ENCODE results near the gene PLCH1.

Gene PLCH1

GRCh38 chr3:155372281-155372680, 372.6 kb downstream of the PLCH1 start:
- in situ Hi-C loops (cut with HindIII; ENCODE audit: low pct_ligation_motif_present, low sequenced_read_pairs) = no loop called here
- Histone ChIP-seq H3K27ac (no peak overlapping the region), H3K27me3 (replicated peaks) (no peaks in the 10 kb centered on the region), H3K4me3 (ENCODE audit: low read depth, low read length) (no peak overlapping the region), H3K36me3 (replicated peaks) (no peaks in the 10 kb centered on the region)
- no peak for TF ChIP-seq CTCF (IDR thresholded peaks at IDR 0.05; ENCODE audit: low read depth, low read length, missing control alignments)
- no peak for DNase-seq

GRCh38 chr3:155370764-155371503, 373.9 kb downstream of the PLCH1 start:
- DNase-seq = no peak
- Histone ChIP-seq H3K27me3 (replicated peaks) (no peaks in the 10 kb centered on the region), H3K27ac (no peak overlapping the region), H3K4me3 (ENCODE audit: low read depth, low read length) (no peak overlapping the region), H3K36me3 (replicated peaks) (no peaks in the 10 kb centered on the region)
- TF ChIP-seq CTCF (IDR thresholded peaks at IDR 0.05; ENCODE audit: low read depth, low read length, missing control alignments) = no peak
- in situ Hi-C loops (cut with HindIII; ENCODE audit: low pct_ligation_motif_present, low sequenced_read_pairs) = no loop called here

GRCh38 chr3:155370198-155370597, 374.7 kb downstream of the PLCH1 start:
- TF ChIP-seq CTCF (IDR thresholded peaks at IDR 0.05; ENCODE audit: low read depth, low read length, missing control alignments) = no peak
- in situ Hi-C loops (cut with HindIII; ENCODE audit: low pct_ligation_motif_present, low sequenced_read_pairs) = no loop called here
- no peak for DNase-seq

GRCh38 chr3:155369735-155370134, 375.1 kb downstream of the PLCH1 start:
- in situ Hi-C loops (cut with HindIII; ENCODE audit: low pct_ligation_motif_present, low sequenced_read_pairs) = no loop called here
- H3K36me3 ChIP-seq (replicated peaks) = no peaks in the 10 kb centered on the region
- no peaks in the 10 kb centered on the region for H3K27me3 ChIP-seq (replicated peaks)
- TF ChIP-seq CTCF (IDR thresholded peaks at IDR 0.05; ENCODE audit: low read depth, low read length, missing control alignments) = no peak
- no peak overlapping the region for H3K4me3 ChIP-seq (ENCODE audit: low read depth, low read length)
- DNase-seq = no peak
- no peak overlapping the region for H3K27ac ChIP-seq

More at GRCh38 chr3:155370198-155370597, 374.7 kb downstream of the PLCH1 start:
- Histone ChIP-seq H3K36me3 (replicated peaks) (no peaks in the 10 kb centered on the region), H3K4me3 (ENCODE audit: low read depth, low read length) (no peak overlapping the region), H3K27me3 (replicated peaks) (no peaks in the 10 kb centered on the region), H3K27ac (no peak overlapping the region)

- Histone ChIP-seq H3K27me3 (replicated peaks) (no peaks in the 10 kb centered on the region), H3K36me3 (replicated peaks) (no peaks in the 10 kb centered on the region), H3K27ac (no peak overlapping the region), H3K4me3 (ENCODE audit: low read depth, low read length) (no peak overlapping the region)
- in situ Hi-C loops (cut with HindIII; ENCODE audit: low pct_ligation_motif_present, low sequenced_read_pairs) = no loop called here
- no peak for DNase-seq
- TF ChIP-seq CTCF (IDR thresholded peaks at IDR 0.05; ENCODE audit: low read depth, low read length, missing control alignments) = no peak
These were observed 375.6 kb downstream of the PLCH1 start for GRCh38 chr3:155369244-155369643.

- TF ChIP-seq CTCF (IDR thresholded peaks at IDR 0.05; ENCODE audit: low read depth, low read length, missing control alignments) = no peak
These were observed 376.1 kb downstream of the PLCH1 start for GRCh38 chr3:155368786-155369185.

More at GRCh38 chr3:155368786-155369185, 376.1 kb downstream of the PLCH1 start:
- in situ Hi-C loops (cut with HindIII; ENCODE audit: low pct_ligation_motif_present, low sequenced_read_pairs) = no loop called here
- no peak for DNase-seq
- no peak overlapping the region for H3K4me3 ChIP-seq (ENCODE audit: low read depth, low read length)
- H3K36me3 ChIP-seq (replicated peaks) = no peaks in the 10 kb centered on the region
- H3K27ac ChIP-seq = no peak overlapping the region
- H3K27me3 ChIP-seq (replicated peaks) = no peaks in the 10 kb centered on the region

All from brain microvascular endothelial cell (primary cell).